GM12878 (cell line): Measurements from ENCODE around the gene RNF31. TPM values are rescaled to one million over a fixed set of nuclear protein-coding genes. Genes with fewer than 3 reads are reported as not detected.

Experiments used
- ATAC-seq: fragments of 200-7000 bp; cut with Tn5 transposase; 3 replicates; pipeline ENCODE4 v1.9.1; 2020; ENCODE audit warnings: mild to moderate bottlenecking, moderate library complexity
- BruUV-seq: library from RNA; stranded (reverse); fragments of 400-500 nt; replicated peaks from 2 replicates; lab custom pipeline; 2021; lab: Mats Ljungman, UMichigan
- CTCF ChIA-PET: fragments of 300-600 bp; sonication (Branson Sonifier 250); formaldehyde crosslinking; extraction: SDS; loops from one replicate; lab custom pipeline; 2021; ENCODE audit warnings: inconsistent platforms; lab: Yijun Ruan, JAX
- POLR2A ChIA-PET: fragments of 350-600 bp; formaldehyde crosslinking; extraction: SDS; loops from one replicate; lab custom pipeline; 2021; ENCODE audit warnings: inconsistent platforms; lab: Charles Lee
- RAD21 ChIA-PET: fragments of 300-600 bp; sonication (Branson Sonifier 250); formaldehyde crosslinking; loops from one replicate; lab custom pipeline; 2023; ENCODE audit warnings: antibody characterized with exemption; ENCODE audit not compliant: unreplicated experiment; lab: Charles Lee
- SMC1A ChIA-PET: fragments of 300-600 bp; sonication (Branson Sonifier 250); formaldehyde crosslinking; loops from one replicate; lab custom pipeline; 2023; ENCODE audit not compliant: unreplicated experiment, uncharacterized antibody; lab: Charles Lee
- DNase-seq: peaks from one replicate; pipeline ENCODE4 v3.0.0-alpha.2; 2011; ENCODE audit warnings: low read depth, low spot score
- FAIRE-seq: peaks from 3 replicates; lab custom pipeline; 2011; peaks lifted over from hg19 to GRCh38; lab: Jason Lieb, UNC
- H2AFZ ChIP-seq: 2 replicates; pipeline ENCODE4 v1.6.0; 2011; ENCODE audit warnings: low read depth, low read length, control low read depth; ENCODE audit not compliant: control insufficient read depth
- H3K27ac ChIP-seq: 2 replicates; pipeline ENCODE4 v1.5.1; 2011; ENCODE audit warnings: control low read depth; ENCODE audit not compliant: control insufficient read depth, insufficient read depth
- H3K27me3 ChIP-seq, 2 experiments: replicated peaks in 1 of 2; 2 replicates each; pipeline versions ENCODE4 v1.6.0 to v1.6.1; 2011; ENCODE audit warnings: low read length in 1 of 2; ENCODE audit not compliant: control insufficient read depth in 2 of 2, insufficient read depth in 2 of 2
- H3K36me3 ChIP-seq, 2 experiments: 2 replicates each; pipeline ENCODE4 v1.5.1; 2011; ENCODE audit warnings: low read length in 1 of 2; ENCODE audit not compliant: control insufficient read depth in 2 of 2, insufficient read depth in 2 of 2
- H3K4me1 ChIP-seq: 2 replicates; pipeline ENCODE4 v1.6.1; 2011; ENCODE audit warnings: mild to moderate bottlenecking, low read length, moderate library complexity, mixed read lengths; ENCODE audit not compliant: control insufficient read depth, insufficient read depth
- H3K4me2 ChIP-seq: 2 replicates; pipeline ENCODE4 v1.6.0; 2011; ENCODE audit warnings: control low read depth; ENCODE audit not compliant: control insufficient read depth, insufficient read depth
- H3K4me3 ChIP-seq: fragments of 200-600 bp; sonication (generic); 2 replicates; pipeline ENCODE4 v1.5.1; 2016
- H3K79me2 ChIP-seq: 2 replicates; pipeline ENCODE4 v1.6.0; 2011; ENCODE audit warnings: low read length; ENCODE audit not compliant: control insufficient read depth, insufficient read depth
- H3K9ac ChIP-seq: 2 replicates; pipeline ENCODE4 v1.8.0; 2011; ENCODE audit warnings: low read length, control low read depth, mixed read lengths; ENCODE audit not compliant: control insufficient read depth, insufficient read depth
- H3K9me3 ChIP-seq: replicated peaks from 3 replicates; pipeline ENCODE4 v1.5.1; 2011; ENCODE audit warnings: mild to moderate bottlenecking, low read length; ENCODE audit not compliant: control insufficient read depth, insufficient read depth
- H4K20me1 ChIP-seq: 2 replicates; pipeline ENCODE4 v1.6.0; 2011; ENCODE audit not compliant: control insufficient read depth, insufficient read depth
- GATAD2B ChIP-seq: fragments of 450-650 bp; conservative IDR thresholded peaks from 2 replicates; pipeline ENCODE4 v1.6.1; 2017; ENCODE audit warnings: low read depth, mild to moderate bottlenecking, moderate library complexity
- HDAC2 ChIP-seq: fragments of 200-600 bp; sonication (generic); IDR thresholded peaks from 2 replicates; pipeline ENCODE4 v1.6.1; 2017
- NR2C2 ChIP-seq: IDR thresholded peaks from 2 replicates; pipeline ENCODE4 v1.6.1; 2011; ENCODE audit warnings: borderline replicate concordance, low read depth; ENCODE audit not compliant: control insufficient read depth, insufficient read length
- PRDM15 ChIP-seq: fragments of 450-650 bp; formaldehyde crosslinking; IDR thresholded peaks from 2 replicates; pipeline ENCODE4 v1.4.0; 2020; ENCODE audit warnings: mild to moderate bottlenecking, moderate library complexity
- SMAD5 ChIP-seq: IDR thresholded peaks from 2 replicates; pipeline ENCODE4 v1.6.1; 2016; ENCODE audit warnings: antibody characterized with exemption, low read depth
- YBX1 ChIP-seq: fragments of 450-650 bp; IDR thresholded peaks from 2 replicates; pipeline ENCODE4 v1.6.1; 2016; ENCODE audit warnings: antibody characterized with exemption
- ZNF24 ChIP-seq: fragments of 450-650 bp; IDR thresholded peaks from 2 replicates; pipeline ENCODE4 v1.6.1; 2017; ENCODE audit warnings: antibody characterized with exemption, mild to moderate bottlenecking
- ZZZ3 ChIP-seq: IDR thresholded peaks from 2 replicates; pipeline ENCODE4 v1.6.1; 2011; ENCODE audit warnings: low read depth; ENCODE audit not compliant: control insufficient read depth, insufficient read length
- WGBS: methylation state at CpG from one replicate; pipeline ENCODE4 v1.1.6; 2016; ENCODE audit warnings: low lambda C conversion rate; ENCODE audit not compliant: insufficient replicate concordance, insufficient coverage; ENCODE audit errors: missing lambda C conversion rate; 5-methylcytosine and 5-hydroxymethylcytosine counted together
- in situ Hi-C: fragments of 300-500 bp; cut with MboI; formaldehyde crosslinking; loops from 9 replicates; pipeline ENCODE4 v1.14.3; 2018; ENCODE audit warnings: mixed read lengths
- intact Hi-C: fragments of 100-400 bp; cut with micrococcal nuclease; formaldehyde crosslinking; loops from one replicate; pipeline ENCODE4 v1.14.2; 2022; ENCODE audit not compliant: unreplicated experiment
- polyA plus RNA-seq, 11 experiments: library from polyadenylated mRNA; depleted of rRNA in 4 of 11; unstranded in 6 of 11; stranded (reverse) in 5 of 11; fragments of >200 nt; fragmentation: Nextera tagmentation in 4 of 11; fragmentation: Illumina TruSeq in 1 of 11; extraction: Ambion mirVana in 4 of 11; extraction: Trizol in 1 of 11; gene quantifications; 1 replicate in 1 of 11; 2 replicates in 10 of 11; pipeline versions ENCODE4 v1.2.1 to v1.2.3, GENCODE V29; 2011 to 2016; ENCODE audit warnings: inconsistent platforms in 2 of 11, missing spikeins in 2 of 11, low read depth in 1 of 11
- total RNA-seq, 4 experiments: library from RNA; depleted of rRNA in 3 of 4; stranded (reverse); fragments of >200 nt in 3 of 4; fragmentation: Illumina TruSeq in 1 of 4; extraction: Trizol in 1 of 4; gene quantifications; 2 replicates each; pipeline versions ENCODE4 v1.2.1 to v1.2.3, GENCODE V29; 2013 to 2021
- TF ChIP-seq, protein P1 (sequence below): fragments of 450-650 bp; formaldehyde crosslinking; IDR thresholded peaks from 2 replicates; pipeline ENCODE4 v1.4.0; 2022; ENCODE audit warnings: mild to moderate bottlenecking, moderate library complexity
- TF ChIP-seq, protein P2 (sequence below): IDR thresholded peaks from 2 replicates; pipeline ENCODE4 v1.6.1; 2012; ENCODE audit warnings: low read depth, low read length, improper control_type of control experiment
- TF ChIP-seq, protein P3 (sequence below): fragments of 450-650 bp; IDR thresholded peaks from 2 replicates; pipeline ENCODE4 v1.6.1; 2014; ENCODE audit warnings: mild to moderate bottlenecking

RNF31 gene
- total and polyA plus RNA-seq, 10 of the 15 experiments (the other 5 are each of a cell fraction or from before 2014, with no cell fraction given): 8.5 to 92.7 (median 52.0) TPM

DNA sequence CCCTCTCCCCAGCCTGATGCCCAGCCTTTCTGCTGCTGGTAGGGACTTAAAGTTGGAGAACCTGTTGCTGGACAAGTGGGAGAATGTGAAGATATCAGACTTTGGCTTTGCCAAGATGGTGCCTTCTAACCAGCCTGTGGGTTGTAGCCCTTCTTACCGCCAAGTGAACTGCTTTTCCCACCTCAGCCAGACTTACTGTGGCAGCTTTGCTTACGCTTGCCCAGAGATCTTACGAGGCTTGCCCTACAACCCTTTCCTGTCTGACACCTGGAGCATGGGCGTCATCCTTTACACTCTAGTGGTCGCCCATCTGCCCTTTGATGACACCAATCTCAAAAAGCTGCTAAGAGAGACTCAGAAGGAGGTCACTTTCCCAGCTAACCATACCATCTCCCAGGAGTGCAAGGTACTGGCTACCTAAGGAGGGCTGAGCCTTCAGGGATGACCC is 59.8 kb downstream of the RNF31 start:
- Histone ChIP-seq H3K9ac (no peak overlapping the region), H4K20me1 (0 out of 2 replicates have a peak, but pooled peaks cover 3% of the 10 kb centered on the region), H3K27ac (no peak overlapping the region), H3K4me1 (peaks cover 3% of the 10 kb centered on the region), H3K79me2 (peaks cover 10% of the 10 kb centered on the region), H3K4me2 (no peak overlapping the region), H3K9me3 (peaks cover 3% of the 10 kb centered on the region; the same call in 2 of the 3 replicates), H3K36me3 (peaks cover 3 to 36% of the 10 kb centered on the region in 2 experiments; a peak in 3 of 4 replicates), H3K27me3 (no peaks in the 10 kb centered on the region), H3K4me3 (no peak overlapping the region), H2AFZ (no peak overlapping the region)
- SMC1A ChIA-PET: no interaction called here
- FAIRE-seq: no peak
- POLR2A ChIA-PET: interaction anchor here (0.6 to 1.6 kb wide), 4 partner anchors 11 to 59 kb away, joined by 3 to 11 read pairs (median 4); partner anchors contain the start of genes RNF31 and TM9SF1
- ATAC-seq: no peak; the same call in 2 of the 3 replicates
- 88% methylated on average over 5 of the region's 5 CpGs for WGBS
- CTCF ChIA-PET: interaction anchor here (1.1 kb wide), 1 partner anchor 171 kb away, joined by 3 read pairs; no protein-coding TSS in a partner anchor
- BruUV-seq: no TSS peak
- intact Hi-C loops (no loop called here), in situ Hi-C loops (no loop called here)
- TF ChIP-seq HDAC2 (no peak), ZZZ3 (no peak), GATAD2B (no peak), NR2C2 (no peak), PRDM15 (CRISPR knock-in tag) (no peak), ZNF24 (no peak), SMAD5 (no peak), YBX1 (no peak)
- TF ChIP-seq, protein P1, sequence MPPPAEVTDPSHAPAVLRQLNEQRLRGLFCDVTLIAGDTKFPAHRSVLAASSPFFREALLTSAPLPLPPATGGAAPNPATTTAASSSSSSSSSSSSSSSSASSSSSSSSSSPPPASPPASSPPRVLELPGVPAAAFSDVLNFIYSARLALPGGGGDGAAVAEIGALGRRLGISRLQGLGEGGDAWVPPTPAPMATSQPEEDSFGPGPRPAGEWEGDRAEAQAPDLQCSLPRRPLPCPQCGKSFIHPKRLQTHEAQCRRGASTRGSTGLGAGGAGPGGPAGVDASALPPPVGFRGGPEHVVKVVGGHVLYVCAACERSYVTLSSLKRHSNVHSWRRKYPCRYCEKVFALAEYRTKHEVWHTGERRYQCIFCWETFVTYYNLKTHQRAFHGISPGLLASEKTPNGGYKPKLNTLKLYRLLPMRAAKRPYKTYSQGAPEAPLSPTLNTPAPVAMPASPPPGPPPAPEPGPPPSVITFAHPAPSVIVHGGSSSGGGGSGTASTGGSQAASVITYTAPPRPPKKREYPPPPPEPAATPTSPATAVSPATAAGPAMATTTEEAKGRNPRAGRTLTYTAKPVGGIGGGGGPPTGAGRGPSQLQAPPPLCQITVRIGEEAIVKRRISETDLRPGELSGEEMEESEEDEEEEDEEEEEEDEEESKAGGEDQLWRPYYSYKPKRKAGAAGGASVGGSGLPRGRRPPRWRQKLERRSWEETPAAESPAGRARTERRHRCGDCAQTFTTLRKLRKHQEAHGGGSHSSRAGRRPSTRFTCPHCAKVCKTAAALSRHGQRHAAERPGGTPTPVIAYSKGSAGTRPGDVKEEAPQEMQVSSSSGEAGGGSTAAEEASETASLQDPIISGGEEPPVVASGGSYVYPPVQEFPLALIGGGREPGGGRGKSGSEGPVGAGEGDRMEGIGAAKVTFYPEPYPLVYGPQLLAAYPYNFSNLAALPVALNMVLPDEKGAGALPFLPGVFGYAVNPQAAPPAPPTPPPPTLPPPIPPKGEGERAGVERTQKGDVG (CRISPR knock-in tag): no peak
- TF ChIP-seq, protein P2, sequence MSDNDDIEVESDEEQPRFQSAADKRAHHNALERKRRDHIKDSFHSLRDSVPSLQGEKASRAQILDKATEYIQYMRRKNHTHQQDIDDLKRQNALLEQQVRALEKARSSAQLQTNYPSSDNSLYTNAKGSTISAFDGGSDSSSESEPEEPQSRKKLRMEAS: no peak
- TF ChIP-seq, protein P3, sequence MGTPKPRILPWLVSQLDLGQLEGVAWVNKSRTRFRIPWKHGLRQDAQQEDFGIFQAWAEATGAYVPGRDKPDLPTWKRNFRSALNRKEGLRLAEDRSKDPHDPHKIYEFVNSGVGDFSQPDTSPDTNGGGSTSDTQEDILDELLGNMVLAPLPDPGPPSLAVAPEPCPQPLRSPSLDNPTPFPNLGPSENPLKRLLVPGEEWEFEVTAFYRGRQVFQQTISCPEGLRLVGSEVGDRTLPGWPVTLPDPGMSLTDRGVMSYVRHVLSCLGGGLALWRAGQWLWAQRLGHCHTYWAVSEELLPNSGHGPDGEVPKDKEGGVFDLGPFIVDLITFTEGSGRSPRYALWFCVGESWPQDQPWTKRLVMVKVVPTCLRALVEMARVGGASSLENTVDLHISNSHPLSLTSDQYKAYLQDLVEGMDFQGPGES: no peak
- RAD21 ChIA-PET: no interaction called here
- no peak for DNase-seq
